CD4-positive, alpha-beta memory T cell (primary cell): Measurements from ENCODE around the gene TMEM229B. TPM values are rescaled to one million over a fixed set of nuclear protein-coding genes. Genes with fewer than 3 reads are reported as not detected.
A peak's percentile ranks its signal among the peaks of the same experiment; 100 is the strongest.

ENCODE experiments used
- CTCF ChIA-PET: fragments of 350-600 bp; sonication (Branson Sonifier 250); formaldehyde crosslinking; loops from one replicate; lab custom pipeline; 2021; ENCODE audit warnings: inconsistent platforms; ENCODE audit not compliant: partially characterized antibody; lab: Charles Lee
- POLR2A ChIA-PET: fragments of 350-600 bp; sonication (Branson Sonifier 250); formaldehyde crosslinking; loops from one replicate; lab custom pipeline; 2021; ENCODE audit not compliant: partially characterized antibody; lab: Charles Lee
- DNase-seq, 5 donors: peaks; one replicate each; pipeline versions ENCODE4 v3.0.0 to v3.0.0-alpha.2; 2020 to 2022; ENCODE audit warnings: mixed read lengths in 1 of 5
- H3K27ac ChIP-seq: one replicate; pipeline ENCODE4 v1.7.0; 2013; ENCODE audit warnings: low read depth, low read length
- H3K27me3 ChIP-seq: 2 replicates; pipeline ENCODE4 v1.7.0; 2013; ENCODE audit warnings: mild to moderate bottlenecking, low read length, moderate library complexity; ENCODE audit not compliant: insufficient read depth
- H3K36me3 ChIP-seq: 2 replicates; pipeline ENCODE4 v1.7.0; 2013; ENCODE audit warnings: mild to moderate bottlenecking, low read length, moderate library complexity; ENCODE audit not compliant: insufficient read depth
- H3K4me1 ChIP-seq: 2 replicates; pipeline ENCODE4 v1.7.0; 2013; ENCODE audit warnings: mild to moderate bottlenecking, low read length, moderate library complexity; ENCODE audit not compliant: insufficient read depth
- H3K4me3 ChIP-seq, 2 donors: one replicate each; pipeline ENCODE4 v1.7.0; 2013; ENCODE audit warnings: low read length in 2 of 2, mild to moderate bottlenecking in 1 of 2
- H3K9me3 ChIP-seq, 2 donors: one replicate each; pipeline ENCODE4 v1.7.0; 2013; ENCODE audit warnings: low read length in 2 of 2, control low read depth in 1 of 2; ENCODE audit not compliant: control insufficient read depth in 1 of 2
- H3K27ac Mint-ChIP-seq, 7 donors: one replicate each; pipeline ENCODE4 v1.8.0; 2020 to 2021; ENCODE audit warnings: mixed read lengths in 7 of 7, mild to moderate bottlenecking in 6 of 7, inconsistent platforms in 3 of 7, moderate library complexity in 3 of 7
- H3K27me3 Mint-ChIP-seq, 2 donors: one replicate each; pipeline ENCODE4 v1.8.0; 2020 to 2021; ENCODE audit warnings: mixed read lengths in 2 of 2
- H3K36me3 Mint-ChIP-seq, 2 donors: one replicate each; pipeline ENCODE4 v1.8.0; 2020 to 2021; ENCODE audit warnings: mixed read lengths in 2 of 2, inconsistent platforms in 1 of 2, mild to moderate bottlenecking in 1 of 2
- H3K4me1 Mint-ChIP-seq, 4 donors: one replicate each; pipeline ENCODE4 v1.8.0; 2020 to 2021; ENCODE audit warnings: mixed read lengths in 4 of 4, mild to moderate bottlenecking in 1 of 4
- H3K4me3 Mint-ChIP-seq, 8 donors: one replicate each; pipeline ENCODE4 v1.8.0; 2020 to 2021; ENCODE audit warnings: mixed read lengths in 8 of 8, mild to moderate bottlenecking in 7 of 8, moderate library complexity in 6 of 8, inconsistent platforms in 3 of 8
- H3K9me3 Mint-ChIP-seq, 8 donors: one replicate each; pipeline ENCODE4 v1.8.0; 2020 to 2021; ENCODE audit warnings: mixed read lengths in 8 of 8, mild to moderate bottlenecking in 5 of 8, inconsistent platforms in 3 of 8, moderate library complexity in 1 of 8
- intact Hi-C: fragments of 100-400 bp; cut with micrococcal nuclease; formaldehyde crosslinking; loops from one replicate; pipeline ENCODE4 v1.15.1; 2023
- polyA plus RNA-seq, 2 donors: library from polyadenylated mRNA; unstranded; fragments of 300-500 nt; fragmentation: Illumina TruSeq; gene quantifications; one replicate each; pipeline ENCODE4 v1.2.3, GENCODE V29; 2021
- total RNA-seq, 2 experiments: library from RNA; stranded (reverse); gene quantifications; one replicate each; pipeline ENCODE4 v1.2.3, GENCODE V29; 2021

TMEM229B gene
- total and polyA plus RNA-seq, 4 experiments from 2014 or later = 12.5 to 35.8 (median 31.9) TPM

- POLR2A ChIA-PET = interaction anchor here (1.2 to 6.6 kb wide), 3 partner anchors 11 to 28 kb away, joined by 3 to 51 read pairs (median 7); partner anchors contain the start of genes PLEKHH1 and TMEM229B
- intact Hi-C loops = loop anchor here (1.0 kb wide), 1 partner anchor 27 kb away; the partner anchor contains the start of gene TMEM229B
- Mint-ChIP-seq H3K27me3 (no peaks in the 10 kb centered on the region), H3K4me3 (peak overlapping the region; percentile 72 to 84 (median 76)), H3K4me1 (peaks cover 13 to 36% (median 23%) of the 10 kb centered on the region in 4 donors), H3K27ac (peak overlapping the region in 6 of 7 donors; percentile 9 to 74 (median 46)), H3K9me3 (no peaks in the 10 kb centered on the region), H3K36me3 (peaks cover 0 to 4% of the 10 kb centered on the region in 2 donors)
- DNase-seq = peak in 3 of 5 donors; percentile 50 to 62 (median 52)
- Histone ChIP-seq H3K27me3 (no peaks in the 10 kb centered on the region), H3K4me1 (peaks cover 25% of the 10 kb centered on the region), H3K9me3 (no peaks in the 10 kb centered on the region), H3K27ac (peak overlapping the region; percentile 45), H3K4me3 (peak overlapping the region; percentile 28 to 71), H3K36me3 (no peaks in the 10 kb centered on the region)
- CTCF ChIA-PET = interaction anchor here (3.0 kb wide), 1 partner anchor 11 kb away, joined by 15 read pairs; no protein-coding TSS in a partner anchor
These were observed 27.0 kb upstream of the TMEM229B start for GRCh38 chr14:67515386-67516079.

GRCh38 chr14:67514650-67515385, 26.3 kb upstream of the TMEM229B start:
- ChIA-PET POLR2A (interaction anchor here (1.2 to 6.6 kb wide), 4 partner anchors 12 to 85 kb away, joined by 3 to 51 read pairs (median 6); partner anchors contain the start of genes PIGH, PLEKHH1 and TMEM229B), CTCF (interaction anchor here (1.6 to 3.0 kb wide), 3 partner anchors 10 to 57 kb away, joined by 4 to 15 read pairs (median 9); no protein-coding TSS in a partner anchor)
- Histone ChIP-seq H3K27me3 (no peaks in the 10 kb centered on the region), H3K4me1 (peaks cover 25% of the 10 kb centered on the region), H3K9me3 (no peaks in the 10 kb centered on the region), H3K27ac (peak overlapping the region; percentile 68), H3K4me3 (peak overlapping the region; percentile 53 to 56), H3K36me3 (no peaks in the 10 kb centered on the region)
- Mint-ChIP-seq H3K36me3 (peaks cover 0 to 4% of the 10 kb centered on the region in 2 donors), H3K4me3 (peak overlapping the region; percentile 90 to 97 (median 94)), H3K27me3 (no peaks in the 10 kb centered on the region), H3K4me1 (peaks cover 13 to 36% (median 23%) of the 10 kb centered on the region in 4 donors), H3K27ac (peak overlapping the region; percentile 88 to 96 (median 92)), H3K9me3 (no peaks in the 10 kb centered on the region)
- intact Hi-C loops = loop anchor here (1.0 kb wide), 1 partner anchor 27 kb away; the partner anchor contains the start of gene TMEM229B
- DNase-seq = peak; percentile 46 to 59 (median 55)

GRCh38 chr14:67514203-67514607, 25.7 kb upstream of the TMEM229B start:
- intact Hi-C loops = no loop called here
- Mint-ChIP-seq H3K27ac (peak overlapping the region; percentile 70 to 96 (median 88)), H3K27me3 (no peaks in the 10 kb centered on the region), H3K9me3 (no peaks in the 10 kb centered on the region), H3K36me3 (peaks cover 0 to 4% of the 10 kb centered on the region in 2 donors), H3K4me1 (peaks cover 13 to 36% (median 23%) of the 10 kb centered on the region in 4 donors), H3K4me3 (peak overlapping the region; percentile 90 to 97 (median 94))
- ChIA-PET POLR2A (interaction anchor here (1.5 to 6.6 kb wide), 3 partner anchors 19 to 86 kb away, joined by 5 to 51 read pairs (median 7); partner anchors contain the start of genes PIGH, PLEKHH1 and TMEM229B), CTCF (interaction anchor here (1.2 to 2.8 kb wide), 4 partner anchors 9 to 87 kb away, joined by 4 to 12 read pairs (median 8); partner anchors contain the start of gene TMEM229B)
- H3K4me1 ChIP-seq = peaks cover 25% of the 10 kb centered on the region
- no peaks in the 10 kb centered on the region for H3K36me3 ChIP-seq
- H3K4me3 ChIP-seq = peak overlapping the region; percentile 53 to 56
- DNase-seq = no peak
- no peaks in the 10 kb centered on the region for H3K27me3 ChIP-seq
- no peaks in the 10 kb centered on the region for H3K9me3 ChIP-seq
- peak overlapping the region; percentile 68 for H3K27ac ChIP-seq

GRCh38 chr14:67513631-67514108, 25.1 kb upstream of the TMEM229B start:
- Mint-ChIP-seq H3K4me3 (peak overlapping the region; percentile 90 to 97 (median 94)), H3K27me3 (no peaks in the 10 kb centered on the region), H3K9me3 (no peaks in the 10 kb centered on the region), H3K4me1 (peaks cover 13 to 36% (median 24%) of the 10 kb centered on the region in 4 donors), H3K27ac (peak overlapping the region; percentile 70 to 94 (median 86)), H3K36me3 (peaks cover 0 to 4% of the 10 kb centered on the region in 2 donors)
- CTCF ChIA-PET = interaction anchor here (1.2 to 2.8 kb wide), 7 partner anchors 9 to 87 kb away, joined by 4 to 12 read pairs (median 7); partner anchors contain the start of genes PIGH and TMEM229B
- Histone ChIP-seq H3K4me1 (peaks cover 25% of the 10 kb centered on the region), H3K27me3 (no peaks in the 10 kb centered on the region), H3K4me3 (peak overlapping the region in 1 of 2 donors; percentile 56), H3K27ac (peak overlapping the region; percentile 68), H3K36me3 (no peaks in the 10 kb centered on the region), H3K9me3 (no peaks in the 10 kb centered on the region)
- no peak for DNase-seq
- intact Hi-C loops = no loop called here
- POLR2A ChIA-PET = interaction anchor here (1.5 to 6.6 kb wide), 3 partner anchors 20 to 87 kb away, joined by 5 to 51 read pairs (median 5); partner anchors contain the start of genes PIGH, PLEKHH1 and TMEM229B

- no peak for DNase-seq
- Histone ChIP-seq H3K9me3 (no peaks in the 10 kb centered on the region), H3K4me3 (no peak overlapping the region), H3K4me1 (peaks cover 25% of the 10 kb centered on the region), H3K27ac (no peak overlapping the region), H3K36me3 (no peaks in the 10 kb centered on the region), H3K27me3 (no peaks in the 10 kb centered on the region)
- peak overlapping the region; percentile 32 to 94 (median 86) for H3K27ac Mint-ChIP-seq
- H3K9me3 Mint-ChIP-seq = no peaks in the 10 kb centered on the region
- POLR2A ChIA-PET = interaction anchor here (1.8 to 6.6 kb wide), 2 partner anchors 21 to 25 kb away, joined by 5 to 51 read pairs; partner anchors contain the start of genes PLEKHH1 and TMEM229B
- peaks cover 13 to 36% (median 26%) of the 10 kb centered on the region in 4 donors for H3K4me1 Mint-ChIP-seq
- intact Hi-C loops = no loop called here
- H3K4me3 Mint-ChIP-seq = peak overlapping the region in 3 of 8 donors; percentile 3 to 47 (median 46)
- H3K36me3 Mint-ChIP-seq = peaks cover 0 to 4% of the 10 kb centered on the region in 2 donors
- CTCF ChIA-PET = interaction anchor here (1.2 to 2.8 kb wide), 7 partner anchors 10 to 87 kb away, joined by 4 to 12 read pairs (median 7); partner anchors contain the start of genes PIGH and TMEM229B
- H3K27me3 Mint-ChIP-seq = no peaks in the 10 kb centered on the region
These were observed 24.2 kb upstream of the TMEM229B start for GRCh38 chr14:67512463-67513310.
